ENCODE data around the gene CDX2.
"Not testable (repeated sequence)": the region's sequence is repeated elsewhere in the genome, so short reads cannot be mapped to it uniquely, and the experiment has no call there.

CDX2 gene

GRCh38 chr13:27966641-27967202, 2.4 kb downstream of the CDX2 start:
- intact Hi-C loops (cut with DNase I): no loop called here

GRCh38 chr13:27965740-27966640, 3.1 kb downstream of the CDX2 start:
- peak in 1 of 10 donors; percentile 59 for DNase-seq
- intact Hi-C loops (cut with DNase I): no loop called here

More at GRCh38 chr13:27966641-27967202, 2.4 kb downstream of the CDX2 start:
- peak in 1 of 10 donors; percentile 44 for DNase-seq

- peak in 1 of 10 donors; percentile 33 for DNase-seq
- intact Hi-C loops (cut with DNase I): no loop called here
Measured at GRCh38 chr13:27965343-27965739, 3.8 kb downstream of the CDX2 start.

- intact Hi-C loops (cut with DNase I): no loop called here
- DNase-seq: peak in 1 of 10 donors; percentile 74
Measured at GRCh38 chr13:27964741-27965323, 4.3 kb downstream of the CDX2 start.

- DNase-seq; intact Hi-C loops (cut with DNase I): not testable (repeated sequence)
Measured at GRCh38 chr13:27964206-27964605, 4.9 kb downstream of the CDX2 start.

GRCh38 chr13:27963491-27963890, 5.6 kb downstream of the CDX2 start:
- intact Hi-C loops (cut with DNase I): no loop called here
- no peak for DNase-seq

GRCh38 chr13:27962982-27963381, 6.1 kb downstream of the CDX2 start:
- DNase-seq: peak in 1 of 10 donors; percentile 57
- intact Hi-C loops (cut with DNase I): no loop called here

- intact Hi-C loops (cut with DNase I): no loop called here
- peak in 1 of 10 donors; percentile 43 for DNase-seq
Measured at GRCh38 chr13:27962128-27962841, 6.8 kb downstream of the CDX2 start.

GRCh38 chr13:27961227-27962085, 7.7 kb downstream of the CDX2 start:
- intact Hi-C loops (cut with DNase I): no loop called here
- DNase-seq: peak in 1 of 10 donors; percentile 79

GRCh38 chr13:27960362-27961226, 8.5 kb downstream of the CDX2 start:
- intact Hi-C loops (cut with DNase I): no loop called here
- peak in 4 of 10 donors; percentile 13 to 85 (median 58) for DNase-seq

GRCh38 chr13:27959976-27960361, 9.1 kb downstream of the CDX2 start:
- intact Hi-C loops (cut with DNase I): loop anchor here (10.0 kb wide), 1 partner anchor 125 kb away; no protein-coding TSS in a partner anchor
- peak in 1 of 10 donors; percentile 31 for DNase-seq

- intact Hi-C loops (cut with DNase I): loop anchor here (10.0 kb wide), 1 partner anchor 122 kb away; no protein-coding TSS in a partner anchor
- DNase-seq: no peak
Measured at GRCh38 chr13:27956576-27957300, 12.4 kb downstream of the CDX2 start.

GRCh38 chr13:27955014-27955591, 14.0 kb downstream of the CDX2 start:
- no peak for DNase-seq
- intact Hi-C loops (cut with DNase I): loop anchor here (10.0 kb wide), 1 partner anchor 120 kb away; no protein-coding TSS in a partner anchor

- intact Hi-C loops (cut with DNase I): loop anchor here (10.0 kb wide), 1 partner anchor 120 kb away; no protein-coding TSS in a partner anchor
- DNase-seq: peak in 2 of 10 donors; percentile 74 to 79
Measured at GRCh38 chr13:27954406-27954851, 14.7 kb downstream of the CDX2 start.

GRCh38 chr13:27953676-27954405, 15.3 kb downstream of the CDX2 start:
- intact Hi-C loops (cut with DNase I): loop anchor here (10.0 kb wide), 1 partner anchor 119 kb away; no protein-coding TSS in a partner anchor
- peak in 7 of 10 donors; percentile 29 to 92 (median 54) for DNase-seq

- intact Hi-C loops (cut with DNase I): loop anchor here (10.0 kb wide), 1 partner anchor 118 kb away; no protein-coding TSS in a partner anchor
- peak in 2 of 10 donors; percentile 57 to 68 for DNase-seq
Measured at GRCh38 chr13:27952876-27953675, 16.0 kb downstream of the CDX2 start.

Data from posterior cingulate gyrus (tissue), 11 donors.